GM18951 (cell line): ENCODE results near the gene DIAPH2.

Experiments used
- POLR2A ChIP-seq: IDR thresholded peaks from 4 replicates; pipeline ENCODE4 v1.6.1; 2011; ENCODE audit warnings: mild to moderate bottlenecking; ENCODE audit not compliant: insufficient read length, insufficient read depth; ENCODE audit errors: extremely low read depth
- in situ Hi-C: fragments of 300-500 bp; cut with MboI; formaldehyde crosslinking; loops from one replicate; pipeline ENCODE4 v1.12.0; 2022; ENCODE audit warnings: low sequenced_read_pairs, mixed read lengths, inconsistent platforms; ENCODE audit not compliant: unreplicated experiment

DIAPH2 gene

DNA sequence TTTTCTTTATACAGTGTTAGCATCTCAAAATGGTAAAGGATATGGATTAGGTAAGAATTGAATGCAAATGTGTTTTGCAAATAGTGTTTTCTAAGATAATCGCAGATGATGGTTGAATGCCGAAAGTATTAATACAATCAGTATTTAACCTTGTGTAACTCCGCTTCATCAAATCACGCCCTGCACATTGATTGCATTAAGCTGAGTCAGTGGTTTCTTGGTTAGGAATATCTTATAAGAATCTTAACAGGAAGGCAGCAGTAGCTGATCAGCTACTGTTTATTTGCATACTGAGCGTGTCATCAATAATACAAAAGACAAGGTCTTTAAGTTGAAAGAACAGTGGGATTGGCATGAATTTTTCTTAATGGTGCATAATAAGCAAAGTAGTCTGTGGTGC, 744.5 kb downstream of the DIAPH2 start:
- TF ChIP-seq POLR2A: no peak
- in situ Hi-C loops: no loop called here

DNA sequence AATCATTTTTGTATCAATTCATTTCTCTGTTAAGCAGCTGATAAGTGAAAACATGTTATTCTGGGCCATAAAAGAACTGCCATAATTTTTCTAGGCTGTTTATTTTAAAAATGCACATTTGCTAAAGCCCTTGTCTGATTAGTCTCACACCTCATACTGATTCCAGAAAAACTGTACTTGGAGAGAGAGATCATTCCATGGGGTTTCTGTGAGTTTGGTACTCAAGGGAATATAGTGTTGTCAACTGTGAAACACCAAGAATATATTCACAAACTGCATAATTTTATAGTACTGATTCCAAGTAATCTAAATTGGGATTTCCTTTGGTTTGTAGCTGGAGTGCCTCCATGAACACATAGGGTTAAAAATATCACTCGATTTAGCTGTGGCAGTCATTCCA, 746.6 kb downstream of the DIAPH2 start:
- in situ Hi-C loops: no loop called here
- TF ChIP-seq POLR2A: no peak

DNA sequence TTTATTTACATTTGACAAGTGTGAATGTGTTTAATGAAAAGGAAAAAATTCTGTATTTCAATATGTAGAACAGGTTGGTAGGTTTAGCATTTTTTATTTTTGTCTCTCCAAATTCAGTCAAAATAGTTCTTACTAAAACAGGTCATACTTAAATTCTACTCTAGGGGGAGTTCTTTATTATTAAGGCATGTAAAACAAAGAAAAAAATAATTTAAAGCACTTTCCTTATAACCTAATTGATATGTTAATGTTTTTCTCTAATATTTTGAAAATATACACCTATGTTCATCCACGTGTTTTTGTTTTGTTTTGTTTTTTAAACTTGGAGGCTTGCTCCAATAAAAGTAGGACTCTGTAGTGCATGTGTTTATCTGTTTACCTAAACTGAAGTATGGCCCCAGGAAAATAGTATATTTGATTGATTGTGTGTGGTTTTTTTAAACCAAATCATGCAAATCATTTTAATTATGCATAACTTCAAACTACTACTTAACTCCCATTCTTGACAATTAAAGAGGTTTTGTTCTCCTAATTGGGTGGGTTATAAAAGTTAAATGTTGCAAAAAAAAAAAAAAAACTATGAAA, 761.7 kb downstream of the DIAPH2 start:
- TF ChIP-seq POLR2A: no peak
- in situ Hi-C loops: no loop called here

DNA sequence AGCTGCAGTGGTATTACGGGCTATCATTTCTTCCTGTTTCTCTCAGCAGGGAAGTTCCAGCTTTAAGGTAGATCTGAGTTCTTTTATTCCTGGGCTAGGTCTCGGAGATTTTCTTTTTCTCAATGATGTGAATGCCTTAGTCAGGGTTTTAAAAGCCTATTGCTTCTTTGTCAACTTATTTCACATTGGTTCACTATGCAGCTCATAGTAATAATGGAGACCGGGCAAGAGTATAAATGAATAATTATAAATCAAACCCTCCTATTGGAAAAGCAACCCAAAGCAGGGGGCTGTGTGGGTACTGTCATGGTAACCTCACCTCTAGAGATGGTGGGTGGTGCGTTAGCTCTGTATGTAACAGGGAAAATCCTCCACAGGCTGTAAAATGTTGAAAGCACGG, 762.7 kb downstream of the DIAPH2 start:
- no peak for TF ChIP-seq POLR2A
- in situ Hi-C loops: no loop called here

DNA sequence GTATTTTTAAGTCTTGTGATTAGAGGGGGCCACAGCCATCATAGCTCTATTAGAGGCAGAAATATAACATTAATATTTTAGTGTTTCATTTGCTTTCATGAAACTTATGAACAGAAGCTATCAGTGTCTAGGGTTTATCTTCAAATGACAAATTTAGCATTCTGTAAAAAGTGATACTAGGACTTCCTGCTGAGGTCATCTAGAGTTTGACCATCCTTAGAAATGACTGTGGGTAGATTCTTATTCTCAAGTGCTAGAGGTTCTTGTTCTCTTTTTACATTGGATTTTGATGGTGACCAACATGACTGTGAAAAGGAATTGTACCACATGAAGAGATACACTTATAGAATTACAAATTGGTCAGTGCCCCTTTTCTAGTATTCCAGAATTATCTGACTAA, 767.6 kb downstream of the DIAPH2 start:
- TF ChIP-seq POLR2A: no peak
- in situ Hi-C loops: no loop called here

DNA sequence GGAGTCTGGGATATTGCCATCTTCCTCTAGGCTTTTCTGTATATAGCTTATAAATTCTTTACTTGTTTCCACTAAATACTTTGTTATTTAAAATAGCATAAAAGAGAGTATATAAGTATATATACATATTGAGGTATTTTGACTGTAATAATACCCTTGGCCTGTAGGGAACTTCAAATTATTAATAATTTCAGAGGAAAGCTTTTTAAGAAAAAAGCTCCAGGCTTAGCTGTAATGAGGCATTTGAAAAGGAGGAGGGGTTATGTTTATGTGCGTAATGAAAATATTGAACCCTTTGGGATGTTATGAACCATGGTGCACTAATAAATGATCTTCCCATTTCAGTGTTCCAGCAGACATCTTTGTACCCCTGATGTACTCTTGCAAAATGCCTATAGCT, 777.1 kb downstream of the DIAPH2 start:
- in situ Hi-C loops: no loop called here
- no peak for TF ChIP-seq POLR2A

DNA sequence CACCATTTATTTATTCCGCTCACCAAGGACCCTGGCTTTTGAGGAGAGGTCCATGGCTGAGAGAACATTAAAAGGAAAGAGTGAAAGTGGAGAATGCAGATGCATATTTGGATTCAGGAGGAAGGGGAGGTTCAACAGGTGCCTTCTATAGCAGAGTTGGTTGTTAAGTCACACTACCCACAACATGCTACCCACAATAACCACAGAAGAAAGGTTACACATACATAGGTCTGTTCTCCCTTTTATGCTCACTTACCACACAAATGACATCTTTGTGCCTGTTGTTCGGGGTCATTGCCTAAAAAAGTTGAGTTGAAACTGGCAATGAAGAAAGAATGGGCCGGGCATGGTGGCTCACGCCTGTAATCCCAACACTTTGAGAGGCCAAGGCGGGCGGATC, 786.4 kb downstream of the DIAPH2 start:
- in situ Hi-C loops: no loop called here

DNA sequence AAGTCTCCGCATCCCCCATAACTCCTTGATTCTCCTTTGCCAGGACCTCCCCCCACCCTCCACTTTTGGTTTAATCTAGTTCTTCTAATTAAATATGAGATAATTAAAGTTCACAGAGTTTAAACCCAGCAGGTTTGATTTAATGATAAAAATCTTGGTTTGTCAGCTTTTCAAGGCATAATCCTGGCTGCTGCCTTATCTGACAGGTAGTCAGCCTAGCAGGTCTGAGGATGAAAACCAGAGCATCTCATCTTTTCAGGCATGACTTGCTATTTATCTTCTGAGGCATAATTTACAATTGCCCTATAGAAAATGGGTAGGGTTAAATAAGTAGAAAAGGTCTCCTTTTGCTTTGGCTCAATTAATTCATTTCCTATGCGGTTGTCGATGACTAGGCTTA, 790.3 kb downstream of the DIAPH2 start:
- in situ Hi-C loops: no loop called here
- no peak for TF ChIP-seq POLR2A

More for the DNA sequence above, 786.4 kb downstream of the DIAPH2 start:
- no peak for TF ChIP-seq POLR2A

DNA sequence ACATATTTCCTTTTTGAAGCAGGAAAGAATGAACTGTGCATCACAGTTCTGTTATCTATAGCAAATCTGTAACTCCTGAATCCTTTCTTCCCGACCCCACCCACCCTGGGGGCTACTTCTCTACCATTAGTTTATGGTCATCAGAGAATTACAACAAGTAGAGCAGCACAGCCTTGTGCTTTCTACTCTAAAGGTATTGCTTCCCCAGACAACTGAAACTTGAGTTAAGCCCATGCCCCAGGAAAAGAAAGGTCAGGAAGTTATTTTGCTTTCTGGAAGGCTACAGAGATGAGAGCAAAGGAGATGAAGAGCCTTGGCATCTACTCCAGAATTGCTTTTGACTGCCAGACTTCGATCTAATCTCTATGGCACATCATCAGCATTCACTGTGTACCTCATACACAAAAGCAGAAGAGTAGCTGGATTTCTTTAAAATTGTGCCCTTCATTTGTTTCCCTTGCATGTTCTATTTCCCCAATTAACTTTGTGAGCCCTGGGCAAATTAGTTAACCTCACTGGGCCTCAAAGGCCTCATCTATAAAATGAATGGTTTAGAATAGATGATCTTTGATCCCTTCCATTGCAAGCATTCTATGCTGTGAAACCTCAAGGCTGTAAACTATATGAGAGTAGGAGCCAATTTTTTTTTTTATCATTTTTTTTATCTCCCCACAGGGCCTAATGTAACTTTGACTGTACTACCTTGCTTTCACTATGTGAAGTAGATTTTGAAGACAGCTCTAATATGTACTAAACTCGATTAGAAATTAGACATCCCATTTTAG, 794.7 kb downstream of the DIAPH2 start:
- no peak for TF ChIP-seq POLR2A

DNA sequence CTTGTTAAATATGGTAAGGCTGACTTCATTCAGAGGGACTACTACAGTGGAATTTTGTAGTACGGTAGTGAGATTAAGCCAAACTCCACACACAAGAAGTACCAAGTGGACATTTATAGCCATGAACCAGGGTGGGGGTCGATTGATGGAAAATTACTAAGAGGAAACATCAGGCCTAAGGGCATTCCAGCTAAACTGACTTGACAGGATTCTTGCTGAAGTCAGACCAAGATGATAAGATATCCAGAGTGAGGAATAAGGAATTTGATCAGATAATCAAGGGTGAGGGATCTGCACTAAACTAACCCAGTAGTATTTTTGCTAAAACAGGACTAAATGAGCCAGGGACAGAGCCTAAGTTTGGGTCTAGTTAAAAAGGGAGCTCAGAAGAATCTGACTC, 796.6 kb downstream of the DIAPH2 start:
- TF ChIP-seq POLR2A: no peak
- in situ Hi-C loops: no loop called here

More for the DNA sequence above, 794.7 kb downstream of the DIAPH2 start:
- in situ Hi-C loops: no loop called here

DNA sequence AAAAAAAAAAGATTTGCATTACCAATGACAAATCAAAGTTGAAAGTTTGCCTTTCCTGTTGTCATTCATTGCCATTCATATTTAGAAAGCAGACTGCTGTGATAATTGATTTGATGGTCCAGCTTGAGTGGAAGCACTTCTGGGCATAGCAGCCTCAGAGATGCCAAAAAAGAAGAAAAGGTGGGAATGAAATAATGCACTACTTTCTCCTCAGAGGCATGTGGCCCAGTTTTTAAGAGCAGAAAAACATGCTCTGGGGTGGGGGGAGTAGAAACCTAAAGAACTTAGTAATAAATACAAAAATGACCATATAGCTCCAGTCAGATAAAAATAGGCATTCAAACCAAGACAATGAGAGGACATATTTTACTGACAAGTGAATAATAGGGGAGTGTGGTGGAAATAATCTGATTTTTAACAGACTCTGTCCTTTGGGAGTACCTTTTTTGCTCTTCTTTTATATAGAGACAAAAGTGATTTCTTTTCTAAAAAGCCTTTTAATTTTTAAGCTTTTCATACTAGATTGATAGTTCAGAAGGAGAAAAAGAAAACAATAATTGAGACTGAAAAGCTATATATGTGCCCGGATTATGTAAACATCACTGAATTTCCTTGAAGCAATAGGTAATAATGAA, 798.1 kb downstream of the DIAPH2 start:
- in situ Hi-C loops: no loop called here
- no peak for TF ChIP-seq POLR2A

DNA sequence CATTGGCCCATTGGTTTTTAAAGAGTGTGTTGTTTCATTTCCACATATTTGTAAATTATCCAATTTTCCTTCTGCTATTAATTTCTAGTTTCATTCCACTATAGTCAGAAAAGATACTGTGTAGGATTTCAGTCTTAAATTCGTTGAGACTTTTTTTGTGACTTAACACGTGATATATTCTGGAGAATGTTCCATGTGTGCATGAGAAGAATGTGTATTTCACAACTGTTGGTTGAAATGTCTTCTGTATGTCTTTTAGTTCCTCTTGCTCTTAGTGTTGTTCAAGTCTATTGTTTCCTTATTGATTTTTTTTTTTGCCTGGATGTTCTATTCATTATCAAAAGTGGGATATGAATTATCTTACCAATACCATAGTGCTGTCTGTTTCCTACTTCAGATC, 806.0 kb downstream of the DIAPH2 start:
- TF ChIP-seq POLR2A: no peak
- in situ Hi-C loops: no loop called here

DNA sequence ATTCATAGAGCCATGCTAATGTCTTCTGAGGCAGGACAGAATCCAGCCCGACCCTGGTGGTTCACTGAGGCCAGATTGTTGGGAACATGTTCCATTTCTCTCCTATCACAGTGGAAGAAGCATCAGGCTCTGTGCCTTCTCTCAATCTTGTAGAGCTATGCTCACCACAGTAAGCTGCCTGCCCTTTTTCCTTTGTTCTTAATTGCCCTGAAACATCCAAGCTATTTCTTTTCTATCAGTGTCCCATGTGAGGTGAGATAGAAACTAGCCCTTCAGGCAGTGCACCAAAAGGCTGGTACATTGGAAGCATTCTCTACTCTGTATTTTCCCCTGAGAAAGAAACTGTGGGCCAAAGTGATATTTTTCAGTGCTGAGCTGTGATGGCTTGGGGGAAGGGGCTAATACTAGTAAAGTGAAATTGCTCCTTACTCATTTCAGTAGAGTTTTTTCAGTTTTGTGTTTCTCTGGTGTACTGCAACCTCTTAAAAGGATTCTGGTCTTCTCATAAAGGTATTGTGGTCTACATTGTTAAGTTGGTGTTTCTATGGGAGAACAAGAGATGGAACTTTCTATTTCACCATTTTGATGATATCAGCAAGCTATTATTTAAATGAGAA, 810.2 kb downstream of the DIAPH2 start:
- in situ Hi-C loops: no loop called here
- no peak for TF ChIP-seq POLR2A
